Activated T-helper 2 cell treated with anti-CD3 and anti-CD28 coated beads, Interferon-gamma antibody, Interleukin-2, Interleukin-4, amounts not matched to agents 10 μg/mL and 5 μg/mL and 100 μg/mL, durations not matched to agents 14 hours and 24 hours and 36 hours (primary cell): ENCODE data around the gene ANKRD28. TPM values are rescaled to one million over a fixed set of nuclear protein-coding genes. Genes with fewer than 3 reads are reported as not detected.

Experiments used
- DNase-seq: peaks from one replicate; pipeline ENCODE4 v3.0.0; 2021; ENCODE audit warnings: low spot score
- H3K27ac Mint-ChIP-seq: one replicate; pipeline ENCODE4 v1.8.0; 2021; ENCODE audit warnings: mixed read lengths
- H3K27me3 Mint-ChIP-seq: one replicate; pipeline ENCODE4 v1.8.0; 2021; ENCODE audit warnings: low read depth, mixed read lengths
- H3K36me3 Mint-ChIP-seq: one replicate; pipeline ENCODE4 v1.8.0; 2021; ENCODE audit warnings: low read depth, mixed read lengths
- H3K4me1 Mint-ChIP-seq: one replicate; pipeline ENCODE4 v1.8.0; 2021; ENCODE audit warnings: low read depth, mixed read lengths
- H3K4me3 Mint-ChIP-seq: one replicate; pipeline ENCODE4 v1.8.0; 2021; ENCODE audit warnings: low read depth, mild to moderate bottlenecking, moderate library complexity, mixed read lengths
- H3K9me3 Mint-ChIP-seq: one replicate; pipeline ENCODE4 v1.8.0; 2021; ENCODE audit warnings: mixed read lengths
- intact Hi-C: fragments of 100-400 bp; cut with micrococcal nuclease; formaldehyde crosslinking; loops from one replicate; pipeline ENCODE4 v1.15.1; 2023
- total RNA-seq: library from RNA; stranded (reverse); gene quantifications from 2 replicates; pipeline ENCODE4 v1.2.3, GENCODE V29; 2022

ANKRD28 gene
- total RNA-seq, 1 donor from 2014 or later, result 44.2 TPM

GRCh38 chr3:15646851-15647511, 150.8 kb downstream of the ANKRD28 start:
- no peak for DNase-seq
- Mint-ChIP-seq H3K27ac (peak overlapping the region; percentile 73), H3K4me1 (peaks cover 46% of the 10 kb centered on the region)

GRCh38 chr3:15645740-15646501, 151.9 kb downstream of the ANKRD28 start:
- H3K9me3 Mint-ChIP-seq, result peaks cover 5% of the 10 kb centered on the region
- DNase-seq, result no peak
- intact Hi-C loops, result no loop called here
- H3K36me3 Mint-ChIP-seq, result peaks cover 28% of the 10 kb centered on the region
- peak overlapping the region; percentile 18 for H3K27ac Mint-ChIP-seq
- H3K4me3 Mint-ChIP-seq, result no peak overlapping the region
- no peaks in the 10 kb centered on the region for H3K27me3 Mint-ChIP-seq
- peaks cover 48% of the 10 kb centered on the region for H3K4me1 Mint-ChIP-seq

More at GRCh38 chr3:15646851-15647511, 150.8 kb downstream of the ANKRD28 start:
- H3K36me3 Mint-ChIP-seq, result peaks cover 21% of the 10 kb centered on the region
- H3K4me3 Mint-ChIP-seq, result peak overlapping the region; percentile 52
- no peaks in the 10 kb centered on the region for H3K27me3 Mint-ChIP-seq
- H3K9me3 Mint-ChIP-seq, result peaks cover 5% of the 10 kb centered on the region
- intact Hi-C loops, result loop anchor here (1.0 kb wide), 2 partner anchors 11 to 17 kb away; no protein-coding TSS in a partner anchor

DNA sequence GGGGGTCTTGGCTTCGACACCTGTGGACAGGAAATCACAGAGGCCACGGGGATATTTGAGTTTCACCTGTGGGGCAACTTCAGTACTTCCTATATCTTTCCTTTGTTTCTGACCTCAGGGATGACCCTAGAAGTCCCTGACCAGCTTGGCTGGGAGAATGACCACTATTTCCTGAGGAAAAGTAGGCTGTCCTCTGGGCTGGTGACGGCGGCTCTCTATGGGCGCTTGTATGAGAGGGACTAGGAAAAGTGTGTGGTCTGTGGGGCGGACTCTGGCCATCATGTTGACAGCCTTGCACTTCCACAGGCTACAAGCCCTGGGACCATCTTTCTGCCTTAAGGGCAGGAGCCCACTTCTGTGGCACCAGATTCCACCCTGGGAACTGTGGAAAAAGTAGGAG, 152.5 kb downstream of the ANKRD28 start:
- no peak overlapping the region for H3K4me3 Mint-ChIP-seq
- H3K36me3 Mint-ChIP-seq, result peaks cover 28% of the 10 kb centered on the region
- DNase-seq, result no peak
- intact Hi-C loops, result no loop called here
- peaks cover 5% of the 10 kb centered on the region for H3K9me3 Mint-ChIP-seq
- no peaks in the 10 kb centered on the region for H3K27me3 Mint-ChIP-seq
- peak overlapping the region; percentile 18 for H3K27ac Mint-ChIP-seq
- peaks cover 48% of the 10 kb centered on the region for H3K4me1 Mint-ChIP-seq

DNA sequence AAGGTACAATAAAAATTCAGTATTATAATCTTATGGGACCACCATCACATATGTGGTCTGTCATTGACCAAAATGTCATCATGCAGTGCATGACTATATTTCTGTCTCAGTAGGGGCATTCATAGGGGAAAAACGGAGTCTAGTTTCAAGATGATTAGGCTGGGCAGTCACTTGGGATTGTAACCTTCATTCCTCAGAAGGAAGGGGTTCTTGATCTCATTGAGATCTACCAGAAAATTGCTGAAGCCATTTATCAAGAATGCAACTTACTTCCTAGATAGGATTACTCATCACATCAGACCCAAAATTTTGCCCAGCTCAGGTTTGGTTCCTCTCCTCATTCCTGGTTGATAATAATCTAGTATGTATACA, 158.9 kb downstream of the ANKRD28 start:
- no peak overlapping the region for H3K4me3 Mint-ChIP-seq
- no peak for DNase-seq
- no peaks in the 10 kb centered on the region for H3K9me3 Mint-ChIP-seq
- intact Hi-C loops, result no loop called here
- peaks cover 46% of the 10 kb centered on the region for H3K4me1 Mint-ChIP-seq
- no peak overlapping the region for H3K27ac Mint-ChIP-seq
- no peaks in the 10 kb centered on the region for H3K27me3 Mint-ChIP-seq
- peaks cover 10% of the 10 kb centered on the region for H3K36me3 Mint-ChIP-seq

- H3K4me3 Mint-ChIP-seq, result no peak overlapping the region
- intact Hi-C loops, result no loop called here
- peak overlapping the region; percentile 87 for H3K27ac Mint-ChIP-seq
- peaks cover 52% of the 10 kb centered on the region for H3K4me1 Mint-ChIP-seq
- H3K27me3 Mint-ChIP-seq, result no peaks in the 10 kb centered on the region
- no peaks in the 10 kb centered on the region for H3K9me3 Mint-ChIP-seq
- DNase-seq, result no peak
- H3K36me3 Mint-ChIP-seq, result peaks cover 10% of the 10 kb centered on the region
Observed at GRCh38 chr3:15638193-15638890, 159.4 kb downstream of the ANKRD28 start.

- peak overlapping the region; percentile 87 for H3K27ac Mint-ChIP-seq
- H3K27me3 Mint-ChIP-seq, result no peaks in the 10 kb centered on the region
- peaks cover 7% of the 10 kb centered on the region for H3K36me3 Mint-ChIP-seq
- no peaks in the 10 kb centered on the region for H3K9me3 Mint-ChIP-seq
- H3K4me1 Mint-ChIP-seq, result peaks cover 54% of the 10 kb centered on the region
- no peak for DNase-seq
- peak overlapping the region; percentile 11 for H3K4me3 Mint-ChIP-seq
- intact Hi-C loops, result loop anchor here (2.0 kb wide), 3 partner anchors 37 to 167 kb away; partner anchors contain the start of genes BTD and HACL1
Observed at GRCh38 chr3:15637131-15637951, 160.4 kb downstream of the ANKRD28 start.

DNA sequence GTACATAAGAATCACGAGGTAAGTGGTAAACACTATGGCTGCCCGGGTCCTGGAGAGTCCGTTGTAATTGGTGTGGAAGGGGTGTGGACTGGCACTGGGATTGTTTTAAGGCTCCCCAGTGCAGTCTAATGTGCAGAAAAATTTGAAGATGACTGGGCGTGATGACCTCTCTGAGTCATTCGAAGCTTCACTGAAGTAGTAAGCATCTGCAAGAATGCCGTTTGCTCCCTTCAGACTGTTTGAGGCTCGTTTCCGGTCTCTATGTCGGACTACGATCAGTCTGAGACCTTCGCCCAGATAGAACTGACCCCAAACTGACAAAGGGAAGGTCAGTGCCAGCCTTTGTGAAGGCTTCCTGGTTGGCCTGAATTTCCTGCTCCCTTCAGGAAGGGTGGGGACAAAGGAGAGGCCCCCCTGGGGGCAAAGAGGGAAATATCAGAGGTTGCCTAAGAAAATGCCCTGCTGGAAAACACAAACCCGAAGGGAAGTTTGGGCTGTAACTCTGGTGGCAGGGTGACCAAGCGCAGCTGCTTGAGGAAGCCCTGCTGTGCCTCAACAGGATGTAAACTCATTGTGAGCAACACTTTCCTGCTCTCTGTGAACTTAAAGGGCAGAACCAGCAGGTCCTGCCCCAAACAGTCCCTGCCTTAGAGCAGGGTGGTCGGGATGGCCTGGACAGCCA, 161.6 kb downstream of the ANKRD28 start:
- intact Hi-C loops, result loop anchor here (1.0 to 2.0 kb wide), 6 partner anchors 11 to 169 kb away; partner anchors contain the start of genes ANKRD28, BTD and HACL1
- Mint-ChIP-seq H3K36me3 (no peaks in the 10 kb centered on the region), H3K4me3 (peak overlapping the region; percentile 56), H3K4me1 (peaks cover 59% of the 10 kb centered on the region), H3K27me3 (no peaks in the 10 kb centered on the region), H3K9me3 (no peaks in the 10 kb centered on the region), H3K27ac (peak overlapping the region; percentile 87)
- DNase-seq, result no peak

GRCh38 chr3:15635121-15635661, 162.6 kb downstream of the ANKRD28 start:
- Mint-ChIP-seq H3K36me3 (no peaks in the 10 kb centered on the region), H3K4me1 (peaks cover 67% of the 10 kb centered on the region), H3K4me3 (no peak overlapping the region), H3K27me3 (no peaks in the 10 kb centered on the region), H3K27ac (peak overlapping the region; percentile 87), H3K9me3 (no peaks in the 10 kb centered on the region)
- DNase-seq, result no peak
- intact Hi-C loops, result no loop called here

DNA sequence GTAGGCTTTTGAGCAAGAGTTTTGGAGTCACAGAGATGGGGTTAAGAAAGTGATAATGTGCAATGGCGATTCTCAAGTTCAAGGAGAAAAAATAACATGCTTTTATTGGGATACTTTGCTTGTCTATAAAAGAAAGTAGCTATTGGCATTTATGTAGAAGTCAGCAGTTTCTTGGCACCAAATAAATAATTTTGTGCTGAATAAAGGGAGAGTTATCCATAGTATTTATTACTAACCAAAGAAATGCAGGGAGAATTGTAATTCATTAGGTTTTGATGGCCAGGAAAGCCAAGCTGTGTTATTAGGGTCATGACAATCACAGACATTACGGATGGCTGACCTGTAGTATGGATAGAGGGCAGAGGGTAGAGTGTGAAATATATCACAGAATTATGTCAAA, 163.1 kb downstream of the ANKRD28 start:
- Mint-ChIP-seq H3K4me3 (no peak overlapping the region), H3K27ac (peak overlapping the region; percentile 13), H3K9me3 (no peaks in the 10 kb centered on the region), H3K27me3 (no peaks in the 10 kb centered on the region), H3K36me3 (no peaks in the 10 kb centered on the region), H3K4me1 (peaks cover 73% of the 10 kb centered on the region)
- intact Hi-C loops, result loop anchor here (5.0 kb wide), 1 partner anchor 93 kb away; no protein-coding TSS in a partner anchor
- DNase-seq, result no peak

- Mint-ChIP-seq H3K27ac (peak overlapping the region; percentile 20), H3K9me3 (no peaks in the 10 kb centered on the region), H3K4me1 (peaks cover 72% of the 10 kb centered on the region), H3K36me3 (no peaks in the 10 kb centered on the region), H3K27me3 (no peaks in the 10 kb centered on the region), H3K4me3 (no peak overlapping the region)
- DNase-seq, result no peak
- intact Hi-C loops, result loop anchor here (5.0 kb wide), 1 partner anchor 93 kb away; no protein-coding TSS in a partner anchor
Observed at GRCh38 chr3:15633766-15634598, 163.8 kb downstream of the ANKRD28 start.

- Mint-ChIP-seq H3K27ac (no peak overlapping the region), H3K4me1 (peaks cover 67% of the 10 kb centered on the region), H3K9me3 (no peaks in the 10 kb centered on the region), H3K4me3 (no peak overlapping the region), H3K36me3 (no peaks in the 10 kb centered on the region), H3K27me3 (no peaks in the 10 kb centered on the region)
- DNase-seq, result no peak
- intact Hi-C loops, result loop anchor here (5.0 kb wide), 1 partner anchor 94 kb away; no protein-coding TSS in a partner anchor
Observed at GRCh38 chr3:15633159-15633558, 164.6 kb downstream of the ANKRD28 start.
